H9 (cell line): ENCODE data around the gene ISCU. TPM values are rescaled to one million over a fixed set of nuclear protein-coding genes. Genes with fewer than 3 reads are reported as not detected.

ENCODE experiments used
- DNase-seq: peaks from one replicate; pipeline ENCODE4 v3.0.0-alpha.2; 2017
- H2AFZ ChIP-seq: one replicate; pipeline ENCODE4 v1.6.1; 2013; ENCODE audit warnings: mild to moderate bottlenecking, low read length, control low read depth, moderate library complexity
- H2AK5ac ChIP-seq: 2 replicates; pipeline ENCODE4 v1.6.1; 2013; ENCODE audit warnings: low read length, control low read depth, mixed read lengths; ENCODE audit not compliant: insufficient read length
- H2BK120ac ChIP-seq: one replicate; pipeline ENCODE4 v1.6.1; 2013; ENCODE audit warnings: low read depth, mild to moderate bottlenecking, low read length, control low read depth, inconsistent platforms; ENCODE audit not compliant: poor library complexity, severe bottlenecking
- H2BK12ac ChIP-seq: 2 replicates; pipeline ENCODE4 v1.6.1; 2013; ENCODE audit warnings: low read length, control low read depth, mixed read lengths, low read depth; ENCODE audit not compliant: insufficient read length
- H2BK15ac ChIP-seq: 2 replicates; pipeline ENCODE4 v1.6.1; 2013; ENCODE audit warnings: low read depth, low read length, control low read depth
- H2BK20ac ChIP-seq: one replicate; pipeline ENCODE4 v1.6.1; 2013; ENCODE audit warnings: low read depth, mild to moderate bottlenecking, low read length, control low read depth, inconsistent platforms; ENCODE audit not compliant: poor library complexity, severe bottlenecking
- H2BK5ac ChIP-seq: 2 replicates; pipeline ENCODE4 v1.6.1; 2013; ENCODE audit warnings: low read length, control low read depth, mixed read lengths; ENCODE audit not compliant: insufficient read length
- H3K14ac ChIP-seq: 2 replicates; pipeline ENCODE4 v1.6.1; 2013; ENCODE audit warnings: low read length, control low read depth; ENCODE audit not compliant: insufficient read depth
- H3K18ac ChIP-seq: 2 replicates; pipeline ENCODE4 v1.6.1; 2013; ENCODE audit warnings: low read depth, mild to moderate bottlenecking, mixed read lengths, low read length, control low read depth; ENCODE audit not compliant: insufficient read length
- H3K23ac ChIP-seq: 2 replicates; pipeline ENCODE4 v1.6.1; 2013; ENCODE audit warnings: low read length, control low read depth, mixed read lengths, low read depth; ENCODE audit not compliant: insufficient read length
- H3K23me2 ChIP-seq: 2 replicates; pipeline ENCODE4 v1.6.1; 2013; ENCODE audit warnings: low read depth, mild to moderate bottlenecking, mixed read lengths, low read length, control low read depth; ENCODE audit not compliant: insufficient read length, poor library complexity, severe bottlenecking
- H3K27ac ChIP-seq: 2 replicates; pipeline ENCODE4 v1.5.1; 2013; ENCODE audit warnings: low read length, control low read depth, mixed read lengths, low read depth; ENCODE audit not compliant: insufficient read length
- H3K27me3 ChIP-seq: 2 replicates; pipeline ENCODE4 v1.6.1; 2013; ENCODE audit warnings: low read length, control low read depth, inconsistent platforms; ENCODE audit not compliant: insufficient read depth
- H3K4ac ChIP-seq: 2 replicates; pipeline ENCODE4 v1.6.1; 2013; ENCODE audit warnings: low read depth, mild to moderate bottlenecking, control low read depth, inconsistent platforms, low read length, moderate library complexity
- H3K4me1 ChIP-seq: 2 replicates; pipeline ENCODE4 v1.6.1; 2013; ENCODE audit warnings: low read length, control low read depth, inconsistent platforms; ENCODE audit not compliant: insufficient read depth
- H3K4me2 ChIP-seq: 2 replicates; pipeline ENCODE4 v1.6.1; 2013; ENCODE audit warnings: low read length, control low read depth, mixed read lengths; ENCODE audit not compliant: insufficient read length, insufficient read depth
- H3K56ac ChIP-seq: 2 replicates; pipeline ENCODE4 v1.6.1; 2013; ENCODE audit warnings: low read depth, mild to moderate bottlenecking, mixed read lengths, low read length, control low read depth; ENCODE audit not compliant: insufficient read length
- H3K79me1 ChIP-seq: 2 replicates; pipeline ENCODE4 v1.6.1; 2013; ENCODE audit warnings: low read depth, mild to moderate bottlenecking, moderate library complexity, low read length, control low read depth, inconsistent platforms; ENCODE audit not compliant: insufficient read depth, poor library complexity, severe bottlenecking
- H3K79me2 ChIP-seq: 2 replicates; pipeline ENCODE4 v1.6.1; 2013; ENCODE audit warnings: low read length, control low read depth, inconsistent platforms; ENCODE audit not compliant: insufficient read depth
- H3K9ac ChIP-seq: 2 replicates; pipeline ENCODE4 v1.6.1; 2013; ENCODE audit warnings: low read length, control low read depth, mixed read lengths; ENCODE audit not compliant: insufficient read length; ENCODE audit errors: extremely low read depth
- H3K9me3 ChIP-seq: one replicate; pipeline ENCODE4 v1.6.1; 2013; ENCODE audit warnings: low read depth, low read length, inconsistent platforms; ENCODE audit not compliant: control insufficient read depth
- H3T11ph ChIP-seq: one replicate; pipeline ENCODE4 v1.6.1; 2013; ENCODE audit warnings: mild to moderate bottlenecking, low read length, control low read depth, inconsistent platforms
- H4K20me1 ChIP-seq: one replicate; pipeline ENCODE4 v1.6.1; 2013; ENCODE audit not compliant: control insufficient read depth, insufficient read length, insufficient read depth
- H4K5ac ChIP-seq: 2 replicates; pipeline ENCODE4 v1.6.1; 2013; ENCODE audit warnings: low read depth, mild to moderate bottlenecking, mixed read lengths, low read length, control low read depth; ENCODE audit not compliant: insufficient read length
- H4K8ac ChIP-seq: replicated peaks from 2 replicates; pipeline ENCODE4 v1.6.1; 2013; ENCODE audit warnings: low read length, control low read depth, mixed read lengths, low read depth; ENCODE audit not compliant: insufficient read length
- H4K91ac ChIP-seq: 2 replicates; pipeline ENCODE4 v1.6.1; 2013; ENCODE audit warnings: low read depth, mild to moderate bottlenecking, moderate library complexity, mixed read lengths, low read length, control low read depth; ENCODE audit not compliant: insufficient read length
- H3K27ac Mint-ChIP-seq, 3 experiments: 2 replicates in 2 of 3; 3 replicates in 1 of 3; pipeline ENCODE4 v1.8.0; 2020 to 2021; ENCODE audit warnings: mixed read lengths in 3 of 3, mild to moderate bottlenecking in 1 of 3, moderate library complexity in 1 of 3
- H3K27me3 Mint-ChIP-seq: 2 replicates; pipeline ENCODE4 v1.8.0; 2021; ENCODE audit warnings: low read depth, mild to moderate bottlenecking, moderate library complexity, mixed read lengths
- H3K36me3 Mint-ChIP-seq, 3 experiments: 2 replicates in 2 of 3; 3 replicates in 1 of 3; pipeline ENCODE4 v1.8.0; 2020 to 2021; ENCODE audit warnings: low read depth in 3 of 3, mixed read lengths in 3 of 3; ENCODE audit not compliant: insufficient read depth in 1 of 3
- H3K4me1 Mint-ChIP-seq, 2 experiments: 2 replicates each; pipeline ENCODE4 v1.8.0; 2020; ENCODE audit warnings: mixed read lengths in 2 of 2
- H3K4me3 Mint-ChIP-seq, 2 experiments: 2 replicates in 1 of 2; 3 replicates in 1 of 2; pipeline ENCODE4 v1.8.0; 2020 to 2021; ENCODE audit warnings: mild to moderate bottlenecking in 2 of 2, mixed read lengths in 2 of 2, moderate library complexity in 1 of 2
- H3K9me3 Mint-ChIP-seq, 2 experiments: 2 replicates in 1 of 2; 3 replicates in 1 of 2; pipeline ENCODE4 v1.8.0; 2020; ENCODE audit warnings: mild to moderate bottlenecking in 2 of 2, mixed read lengths in 2 of 2, moderate library complexity in 1 of 2
- WGBS: extraction: QIAGEN DNeasy Blood & Tissue Kit; methylation state at CpG from one replicate; pipeline ENCODE4 v1.1.7; 2013; ENCODE audit warnings: missing lambda C conversion rate, low lambda C conversion rate, mixed read lengths; ENCODE audit not compliant: insufficient read length; ENCODE audit errors: extremely low coverage; 5-methylcytosine and 5-hydroxymethylcytosine counted together
- total RNA-seq: library from RNA; stranded (reverse); gene quantifications from 2 replicates; pipeline ENCODE4 v1.2.1, GENCODE V29; 2021
- TF ChIP-seq, protein P1 (sequence below): fragments of 200-600 bp; sonication (generic); conservative IDR thresholded peaks from 3 replicates; pipeline ENCODE4 v1.8.0; 2021; ENCODE audit warnings: antibody characterized with exemption, mild to moderate bottlenecking

ISCU gene
- total RNA-seq, 1 experiment from 2014 or later = 64.9 TPM

DNA sequence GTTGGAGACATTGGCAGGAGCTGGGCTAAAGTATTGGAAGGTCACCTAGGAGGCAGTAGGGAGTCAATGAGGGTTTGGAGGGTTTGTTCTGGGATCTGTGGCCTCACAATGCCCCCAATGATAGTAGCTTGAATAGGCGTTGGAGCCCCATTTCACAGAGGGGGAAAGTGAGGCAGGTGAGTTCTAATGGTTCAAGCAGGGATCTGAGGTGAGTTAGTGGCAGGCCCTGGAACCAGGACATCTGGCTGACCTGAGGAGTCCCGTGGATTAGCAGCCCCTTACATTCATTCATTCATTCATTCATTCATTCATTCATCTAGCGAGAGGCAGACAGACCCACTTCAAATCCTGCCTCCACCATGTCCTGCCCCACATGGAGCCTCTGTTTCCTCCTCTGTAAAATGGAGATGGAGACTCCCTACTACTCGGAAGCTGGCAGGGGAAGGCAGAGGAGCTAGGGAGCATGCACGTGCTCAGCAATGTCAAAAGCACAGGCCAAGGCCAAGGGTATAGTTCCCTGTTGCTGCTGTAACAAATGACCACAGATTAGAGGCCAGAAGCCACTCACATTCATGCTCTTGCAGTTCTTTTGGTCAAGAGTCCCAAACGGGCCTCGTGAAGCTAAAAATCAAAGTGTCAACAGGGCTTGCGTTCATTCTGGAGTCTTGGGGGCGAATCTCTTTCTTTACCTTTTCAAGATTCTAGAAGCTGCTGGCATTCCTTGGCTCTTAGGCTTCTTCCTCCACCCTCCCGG, 37.7 kb downstream of the ISCU start:
- WGBS = no CpG with 5 or more reads among the region's 10 CpGs
- Histone ChIP-seq H2BK20ac (no peak overlapping the region), H2AK5ac (no peak overlapping the region), H3T11ph (no peak overlapping the region), H3K27ac (no peak overlapping the region), H3K18ac (no peak overlapping the region), H3K14ac (no peak overlapping the region), H3K9ac (no peak overlapping the region), H4K5ac (no peak overlapping the region), H2BK5ac (no peak overlapping the region), H4K91ac (no peak overlapping the region), H2AFZ (no peak overlapping the region), H4K20me1 (no peaks in the 10 kb centered on the region), H3K79me2 (no peaks in the 10 kb centered on the region), H4K8ac (no peak overlapping the region), H3K27me3 (no peaks in the 10 kb centered on the region), H2BK15ac (no peak overlapping the region), H3K9me3 (no peaks in the 10 kb centered on the region), H2BK12ac (no peak overlapping the region), H3K56ac (no peak overlapping the region), H3K4ac (no peak overlapping the region), H3K23ac (no peak overlapping the region), H3K79me1 (no peaks in the 10 kb centered on the region), H3K4me2 (no peak overlapping the region), H3K23me2 (no peaks in the 10 kb centered on the region), H3K4me1 (no peaks in the 10 kb centered on the region), H2BK120ac (no peak overlapping the region)
- Mint-ChIP-seq H3K4me1 (peaks cover 14 to 18% of the 10 kb centered on the region in 2 experiments), H3K9me3 (no peaks in the 10 kb centered on the region), H3K27me3 (peaks cover 2% of the 10 kb centered on the region; the same call in 1 of the 2 replicates), H3K4me3 (no peak overlapping the region), H3K27ac (no peak overlapping the region; a peak in 1 of 7 replicates), H3K36me3 (no peaks in the 10 kb centered on the region)
- TF ChIP-seq, protein P1, sequence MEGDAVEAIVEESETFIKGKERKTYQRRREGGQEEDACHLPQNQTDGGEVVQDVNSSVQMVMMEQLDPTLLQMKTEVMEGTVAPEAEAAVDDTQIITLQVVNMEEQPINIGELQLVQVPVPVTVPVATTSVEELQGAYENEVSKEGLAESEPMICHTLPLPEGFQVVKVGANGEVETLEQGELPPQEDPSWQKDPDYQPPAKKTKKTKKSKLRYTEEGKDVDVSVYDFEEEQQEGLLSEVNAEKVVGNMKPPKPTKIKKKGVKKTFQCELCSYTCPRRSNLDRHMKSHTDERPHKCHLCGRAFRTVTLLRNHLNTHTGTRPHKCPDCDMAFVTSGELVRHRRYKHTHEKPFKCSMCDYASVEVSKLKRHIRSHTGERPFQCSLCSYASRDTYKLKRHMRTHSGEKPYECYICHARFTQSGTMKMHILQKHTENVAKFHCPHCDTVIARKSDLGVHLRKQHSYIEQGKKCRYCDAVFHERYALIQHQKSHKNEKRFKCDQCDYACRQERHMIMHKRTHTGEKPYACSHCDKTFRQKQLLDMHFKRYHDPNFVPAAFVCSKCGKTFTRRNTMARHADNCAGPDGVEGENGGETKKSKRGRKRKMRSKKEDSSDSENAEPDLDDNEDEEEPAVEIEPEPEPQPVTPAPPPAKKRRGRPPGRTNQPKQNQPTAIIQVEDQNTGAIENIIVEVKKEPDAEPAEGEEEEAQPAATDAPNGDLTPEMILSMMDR = peak; percentile 18; the same call in 1 of the 3 replicates
- no peak for DNase-seq
